Calu3 (cell line): ENCODE measurements around the gene TUBB6. TPM values are rescaled to one million over a fixed set of nuclear protein-coding genes. Genes with fewer than 3 reads are reported as not detected.
A peak's percentile ranks its signal among the peaks of the same experiment; 100 is the strongest.

ENCODE experiments used
- BruUV-seq: library from RNA; stranded (reverse); fragments of 400-500 nt; replicated peaks from 2 replicates; lab custom pipeline; 2021; lab: Mats Ljungman, UMichigan
- CTCF ChIA-PET: fragments of 300-600 bp; sonication (Branson Sonifier 250); formaldehyde crosslinking; loops from one replicate; lab custom pipeline; 2022; ENCODE audit warnings: antibody characterized with exemption; lab: Charles Lee
- DNase-seq: peaks from one replicate; pipeline ENCODE4 v3.0.0; 2022
- H3K27ac Mint-ChIP-seq: one replicate; pipeline ENCODE4 v1.8.0; 2022; ENCODE audit warnings: mixed read lengths; ENCODE audit not compliant: unreplicated experiment
- H3K27me3 Mint-ChIP-seq: one replicate; pipeline ENCODE4 v1.8.0; 2022; ENCODE audit warnings: mixed read lengths; ENCODE audit not compliant: unreplicated experiment
- H3K36me3 Mint-ChIP-seq: one replicate; pipeline ENCODE4 v1.8.0; 2022; ENCODE audit warnings: mild to moderate bottlenecking, moderate library complexity, mixed read lengths; ENCODE audit not compliant: insufficient read depth, unreplicated experiment
- H3K4me1 Mint-ChIP-seq: one replicate; pipeline ENCODE4 v1.8.0; 2022; ENCODE audit warnings: mild to moderate bottlenecking, low read depth, mixed read lengths; ENCODE audit not compliant: unreplicated experiment
- H3K4me3 Mint-ChIP-seq: one replicate; pipeline ENCODE4 v1.8.0; 2022; ENCODE audit warnings: mild to moderate bottlenecking, low read depth, moderate library complexity, mixed read lengths; ENCODE audit not compliant: unreplicated experiment
- H3K9me3 Mint-ChIP-seq: one replicate; pipeline ENCODE4 v1.8.0; 2022; ENCODE audit warnings: low read depth, mixed read lengths; ENCODE audit not compliant: unreplicated experiment
- CTCF ChIP-seq: fragments of 200-600 bp; IDR thresholded peaks from one replicate; pipeline ENCODE4 v1.8.0; 2022; ENCODE audit warnings: antibody characterized with exemption; ENCODE audit not compliant: unreplicated experiment
- intact Hi-C: fragments of 100-400 bp; cut with micrococcal nuclease; formaldehyde crosslinking; loops from one replicate; pipeline ENCODE4 v1.10.0; 2022; ENCODE audit not compliant: unreplicated experiment
- total RNA-seq: library from RNA; stranded (reverse); gene quantifications from 2 replicates; pipeline ENCODE4 v1.2.3, GENCODE V29; 2022

The TUBB6 gene
- total RNA-seq, 1 experiment from 2014 or later: 25.7 TPM

DNA sequence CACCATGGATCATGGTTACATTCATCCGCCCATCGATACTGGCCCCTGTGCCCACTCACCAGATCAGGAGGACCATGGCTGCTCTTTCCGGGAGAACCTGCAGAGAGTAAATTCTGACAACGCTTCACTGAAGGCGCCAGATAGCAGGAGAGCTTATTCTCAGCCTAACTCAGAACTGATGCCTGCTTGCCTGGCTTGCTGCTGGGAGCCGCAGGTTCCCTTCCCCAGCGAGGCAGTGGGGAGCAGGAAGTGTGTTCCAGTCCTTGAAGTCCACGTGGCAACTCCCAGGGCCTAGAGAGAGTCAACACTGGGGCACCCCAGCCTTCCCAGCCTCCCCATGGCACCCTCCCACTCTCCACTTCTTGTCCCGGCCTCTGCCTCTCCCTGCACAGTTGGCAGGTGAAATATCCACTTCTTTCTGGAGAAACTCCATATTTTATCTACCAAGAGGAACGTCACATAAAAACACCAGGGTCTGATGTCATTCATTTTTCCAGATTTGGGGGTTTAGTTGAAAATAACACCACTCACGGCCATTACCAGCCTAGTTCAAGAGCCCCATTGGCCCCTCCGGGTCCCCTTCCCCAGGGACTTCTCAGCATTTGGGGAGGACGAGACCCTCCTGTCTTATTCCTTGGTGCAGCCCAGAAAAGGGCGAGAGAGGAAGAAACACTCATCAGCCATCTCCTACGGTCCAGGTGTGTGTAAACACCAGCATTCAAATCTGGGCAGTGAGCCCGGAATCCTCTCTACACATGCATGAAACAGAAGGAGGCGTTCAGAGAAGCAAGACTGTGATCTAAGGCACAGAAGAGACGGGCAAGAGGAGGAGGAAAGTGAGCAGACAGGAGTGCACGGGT is 3.5 kb upstream of the TUBB6 start:
- no TSS peak for BruUV-seq
- no peak for DNase-seq
- H3K4me3 Mint-ChIP-seq: no peak overlapping the region
- no peaks in the 10 kb centered on the region for H3K9me3 Mint-ChIP-seq
- TF ChIP-seq CTCF: no peak
- peaks cover 3% of the 10 kb centered on the region for H3K4me1 Mint-ChIP-seq
- CTCF ChIA-PET: no interaction called here
- peaks cover 54% of the 10 kb centered on the region for H3K27me3 Mint-ChIP-seq
- intact Hi-C loops: no loop called here
- H3K36me3 Mint-ChIP-seq: peaks cover 23% of the 10 kb centered on the region
- no peak overlapping the region for H3K27ac Mint-ChIP-seq

GRCh38 chr18:12305211-12305610 is 2.8 kb upstream of the TUBB6 start:
- intact Hi-C loops: no loop called here
- Mint-ChIP-seq H3K4me1 (peaks cover 7% of the 10 kb centered on the region), H3K27ac (no peak overlapping the region), H3K27me3 (peaks cover 48% of the 10 kb centered on the region), H3K36me3 (peaks cover 29% of the 10 kb centered on the region), H3K4me3 (no peak overlapping the region), H3K9me3 (no peaks in the 10 kb centered on the region)
- no TSS peak for BruUV-seq
- no peak for DNase-seq
- CTCF ChIA-PET: no interaction called here
- TF ChIP-seq CTCF: no peak

DNA sequence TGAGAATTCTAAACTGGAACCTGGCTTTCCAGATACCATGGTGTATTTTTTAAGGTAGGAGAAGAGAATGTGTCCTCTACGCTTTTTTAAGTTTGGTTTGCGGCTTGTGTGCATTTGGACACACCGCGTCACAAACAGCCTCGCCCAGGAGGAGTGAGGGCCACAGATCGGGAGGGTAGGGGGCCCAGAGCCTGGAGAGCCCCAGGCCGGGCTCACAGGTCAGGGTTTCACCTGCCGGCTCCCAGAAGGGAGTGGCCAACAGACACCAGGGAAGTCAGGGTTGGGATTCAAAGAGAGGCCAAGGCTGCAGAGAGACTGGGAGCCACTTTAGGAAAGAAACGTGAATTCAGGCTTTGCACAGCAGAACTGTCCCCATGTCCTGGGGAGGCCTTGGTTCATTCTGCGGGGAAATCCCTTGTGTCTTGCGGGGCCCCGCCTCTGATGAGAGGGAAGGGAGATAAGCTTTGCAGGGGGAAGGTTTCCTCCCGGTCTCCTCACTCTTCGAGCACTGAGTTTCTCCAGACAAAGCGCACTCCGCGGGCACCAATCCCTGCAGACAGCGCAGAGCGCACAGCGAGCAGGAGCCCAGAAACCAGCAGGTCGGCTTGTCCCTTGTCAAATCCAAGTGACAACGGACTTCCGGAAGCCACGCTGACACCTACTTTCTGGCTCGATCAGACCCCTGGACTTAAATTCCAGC is 2.0 kb upstream of the TUBB6 start:
- peaks cover 39% of the 10 kb centered on the region for H3K27me3 Mint-ChIP-seq
- intact Hi-C loops: no loop called here
- H3K36me3 Mint-ChIP-seq: peaks cover 34% of the 10 kb centered on the region
- no peak for DNase-seq
- peaks cover 7% of the 10 kb centered on the region for H3K4me1 Mint-ChIP-seq
- CTCF ChIA-PET: no interaction called here
- no peak for TF ChIP-seq CTCF
- H3K9me3 Mint-ChIP-seq: no peaks in the 10 kb centered on the region
- no peak overlapping the region for H3K27ac Mint-ChIP-seq
- peak overlapping the region; percentile 73 for H3K4me3 Mint-ChIP-seq
- BruUV-seq: no TSS peak

DNA sequence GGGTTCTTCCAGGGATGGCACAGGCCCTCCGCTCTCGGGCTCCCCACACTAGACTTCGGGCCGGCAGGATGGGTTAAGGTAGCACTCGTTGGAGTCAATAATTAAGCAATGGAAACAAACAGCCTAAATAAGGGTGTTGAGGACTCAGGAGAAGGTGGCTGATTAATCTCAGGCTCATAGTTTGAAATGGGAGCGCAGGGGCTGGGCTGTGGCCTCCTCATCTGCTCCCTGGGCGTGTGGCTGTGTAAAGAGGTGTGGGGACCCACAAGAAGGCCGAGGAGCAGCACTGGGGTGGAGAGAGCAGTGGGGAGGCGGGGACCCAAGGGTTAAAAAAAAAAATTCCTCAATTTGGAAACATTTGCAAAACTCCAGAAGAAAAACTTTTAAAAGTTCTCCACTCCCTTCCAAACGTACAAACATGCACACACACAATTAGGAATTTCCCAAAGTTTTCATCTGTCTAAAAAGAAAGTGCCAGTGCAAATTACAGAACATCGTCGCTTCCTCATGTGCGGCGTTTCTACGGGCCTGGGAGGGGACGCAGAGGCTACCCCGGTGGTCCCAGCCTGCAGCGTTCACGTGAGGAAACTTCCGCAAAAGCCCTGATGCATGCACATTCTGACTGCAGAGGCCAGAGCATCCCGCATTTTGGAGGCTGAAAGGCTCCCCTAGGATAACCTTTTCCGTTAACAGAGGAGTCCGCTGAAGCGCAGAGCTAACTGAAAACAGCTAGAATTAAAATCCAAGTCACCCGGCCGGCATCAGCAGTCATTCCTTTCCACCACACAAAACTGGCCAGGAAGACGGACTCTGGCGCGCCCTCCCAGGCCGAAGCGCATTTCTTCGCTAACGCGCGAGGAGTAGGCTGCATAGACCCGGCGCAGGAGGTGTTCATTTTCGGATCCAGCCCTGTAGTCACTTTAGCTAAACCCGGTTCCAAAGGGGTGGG is 1.0 kb upstream of the TUBB6 start:
- CTCF ChIA-PET: no interaction called here
- H3K4me1 Mint-ChIP-seq: peaks cover 7% of the 10 kb centered on the region
- TSS peak; percentile 52 for BruUV-seq
- DNase-seq: no peak
- H3K27ac Mint-ChIP-seq: no peak overlapping the region
- H3K27me3 Mint-ChIP-seq: peaks cover 32% of the 10 kb centered on the region
- no peaks in the 10 kb centered on the region for H3K9me3 Mint-ChIP-seq
- TF ChIP-seq CTCF: no peak
- peak overlapping the region; percentile 73 for H3K4me3 Mint-ChIP-seq
- intact Hi-C loops: no loop called here
- peaks cover 41% of the 10 kb centered on the region for H3K36me3 Mint-ChIP-seq
